GM12878 (cell line): Measurements from ENCODE around the gene CD2BP2. TPM values are rescaled to one million over a fixed set of nuclear protein-coding genes. Genes with fewer than 3 reads are reported as not detected.

ENCODE experiments used
- ATAC-seq: fragments of 200-7000 bp; cut with Tn5 transposase; 3 replicates; pipeline ENCODE4 v1.9.1; 2020; ENCODE audit warnings: mild to moderate bottlenecking, moderate library complexity
- BruUV-seq: library from RNA; stranded (reverse); fragments of 400-500 nt; replicated peaks from 2 replicates; lab custom pipeline; 2021; lab: Mats Ljungman, UMichigan
- CTCF ChIA-PET: fragments of 300-600 bp; sonication (Branson Sonifier 250); formaldehyde crosslinking; extraction: SDS; loops from one replicate; lab custom pipeline; 2021; ENCODE audit warnings: inconsistent platforms; lab: Yijun Ruan, JAX
- POLR2A ChIA-PET: fragments of 350-600 bp; formaldehyde crosslinking; extraction: SDS; loops from one replicate; lab custom pipeline; 2021; ENCODE audit warnings: inconsistent platforms; lab: Charles Lee
- RAD21 ChIA-PET: fragments of 300-600 bp; sonication (Branson Sonifier 250); formaldehyde crosslinking; loops from one replicate; lab custom pipeline; 2023; ENCODE audit warnings: antibody characterized with exemption; ENCODE audit not compliant: unreplicated experiment; lab: Charles Lee
- SMC1A ChIA-PET: fragments of 300-600 bp; sonication (Branson Sonifier 250); formaldehyde crosslinking; loops from one replicate; lab custom pipeline; 2023; ENCODE audit not compliant: unreplicated experiment, uncharacterized antibody; lab: Charles Lee
- DNase-seq: peaks from one replicate; pipeline ENCODE4 v3.0.0-alpha.2; 2011; ENCODE audit warnings: low read depth, low spot score
- FAIRE-seq: peaks from 3 replicates; lab custom pipeline; 2011; peaks lifted over from hg19 to GRCh38; lab: Jason Lieb, UNC
- H2AFZ ChIP-seq: 2 replicates; pipeline ENCODE4 v1.6.0; 2011; ENCODE audit warnings: low read depth, low read length, control low read depth; ENCODE audit not compliant: control insufficient read depth
- H3K27ac ChIP-seq: 2 replicates; pipeline ENCODE4 v1.5.1; 2011; ENCODE audit warnings: control low read depth; ENCODE audit not compliant: control insufficient read depth, insufficient read depth
- H3K27me3 ChIP-seq, 2 experiments: replicated peaks in 1 of 2; 2 replicates each; pipeline versions ENCODE4 v1.6.0 to v1.6.1; 2011; ENCODE audit warnings: low read length in 1 of 2; ENCODE audit not compliant: control insufficient read depth in 2 of 2, insufficient read depth in 2 of 2
- H3K36me3 ChIP-seq, 2 experiments: 2 replicates each; pipeline ENCODE4 v1.5.1; 2011; ENCODE audit warnings: low read length in 1 of 2; ENCODE audit not compliant: control insufficient read depth in 2 of 2, insufficient read depth in 2 of 2
- H3K4me1 ChIP-seq: 2 replicates; pipeline ENCODE4 v1.6.1; 2011; ENCODE audit warnings: mild to moderate bottlenecking, low read length, moderate library complexity, mixed read lengths; ENCODE audit not compliant: control insufficient read depth, insufficient read depth
- H3K4me2 ChIP-seq: 2 replicates; pipeline ENCODE4 v1.6.0; 2011; ENCODE audit warnings: control low read depth; ENCODE audit not compliant: control insufficient read depth, insufficient read depth
- H3K4me3 ChIP-seq: fragments of 200-600 bp; sonication (generic); 2 replicates; pipeline ENCODE4 v1.5.1; 2016
- H3K79me2 ChIP-seq: 2 replicates; pipeline ENCODE4 v1.6.0; 2011; ENCODE audit warnings: low read length; ENCODE audit not compliant: control insufficient read depth, insufficient read depth
- H3K9ac ChIP-seq: 2 replicates; pipeline ENCODE4 v1.8.0; 2011; ENCODE audit warnings: low read length, control low read depth, mixed read lengths; ENCODE audit not compliant: control insufficient read depth, insufficient read depth
- H3K9me3 ChIP-seq: replicated peaks from 3 replicates; pipeline ENCODE4 v1.5.1; 2011; ENCODE audit warnings: mild to moderate bottlenecking, low read length; ENCODE audit not compliant: control insufficient read depth, insufficient read depth
- H4K20me1 ChIP-seq: 2 replicates; pipeline ENCODE4 v1.6.0; 2011; ENCODE audit not compliant: control insufficient read depth, insufficient read depth
- CBFB ChIP-seq: IDR thresholded peaks from 2 replicates; pipeline ENCODE4 v1.6.1; 2016; ENCODE audit warnings: antibody characterized with exemption, low read depth
- CEBPB ChIP-seq, 2 experiments: fragments of 150-350 bp in 1 of 2; IDR thresholded peaks; 2 replicates each; pipeline ENCODE4 v1.6.1; 2012 to 2014; ENCODE audit warnings: low read depth in 2 of 2, low read length in 2 of 2, borderline replicate concordance in 1 of 2, inconsistent platforms in 1 of 2
- CHD4 ChIP-seq: fragments of 200-600 bp; sonication (generic); IDR thresholded peaks from 2 replicates; pipeline ENCODE4 v1.6.1; 2016; ENCODE audit warnings: mild to moderate bottlenecking
- E4F1 ChIP-seq: fragments of 450-650 bp; IDR thresholded peaks from 2 replicates; pipeline ENCODE4 v1.6.1; 2018; ENCODE audit warnings: borderline replicate concordance, mild to moderate bottlenecking; ENCODE audit not compliant: partially characterized antibody
- EP300 ChIP-seq, 2 experiments: fragments of 150-350 bp in 1 of 2; IDR thresholded peaks; 2 replicates each; pipeline ENCODE4 v1.6.1; 2011 to 2012; ENCODE audit warnings: low read depth in 2 of 2, low read length in 2 of 2, borderline replicate concordance in 1 of 2, improper control_type of control experiment in 1 of 2, inconsistent platforms in 1 of 2; ENCODE audit not compliant: control insufficient read depth in 1 of 2
- HDGF ChIP-seq: fragments of 450-650 bp; IDR thresholded peaks from 2 replicates; pipeline ENCODE4 v1.6.1; 2016; ENCODE audit warnings: antibody characterized with exemption
- IKZF1 ChIP-seq: fragments of 450-650 bp; conservative IDR thresholded peaks from 2 replicates; pipeline ENCODE4 v1.6.1; 2017; ENCODE audit warnings: antibody characterized with exemption, mild to moderate bottlenecking
- IKZF2 ChIP-seq, 2 experiments: fragments of 450-650 bp; IDR thresholded peaks; 2 replicates each; pipeline ENCODE4 v1.6.1; 2017; ENCODE audit warnings: mild to moderate bottlenecking in 2 of 2, moderate library complexity in 2 of 2
- KDM1A ChIP-seq: fragments of 200-600 bp; sonication (generic); IDR thresholded peaks from 2 replicates; pipeline ENCODE4 v1.6.1; 2016; ENCODE audit warnings: borderline replicate concordance
- KLF5 ChIP-seq: fragments of 450-650 bp; IDR thresholded peaks from 2 replicates; pipeline ENCODE4 v1.6.1; 2014; ENCODE audit warnings: mild to moderate bottlenecking; ENCODE audit not compliant: partially characterized antibody
- MLLT1 ChIP-seq: fragments of 450-650 bp; IDR thresholded peaks from 2 replicates; pipeline ENCODE4 v1.6.1; 2016; ENCODE audit warnings: mild to moderate bottlenecking
- MTA3 ChIP-seq: IDR thresholded peaks from 2 replicates; pipeline ENCODE4 v1.6.1; 2012; ENCODE audit warnings: low read length, inconsistent platforms, borderline replicate concordance
- RAD51 ChIP-seq: fragments of 450-650 bp; IDR thresholded peaks from 2 replicates; pipeline ENCODE4 v1.6.1; 2016; ENCODE audit warnings: moderate library complexity, mild to moderate bottlenecking, inconsistent platforms
- RELA ChIP-seq: fragments of 450-650 bp; IDR thresholded peaks from 2 replicates; pipeline ENCODE4 v1.8.0; 2014; ENCODE audit warnings: borderline replicate concordance; ENCODE audit not compliant: partially characterized antibody
- SIN3A ChIP-seq: IDR thresholded peaks from 2 replicates; pipeline ENCODE4 v1.6.1; 2012; ENCODE audit warnings: low read depth, low read length, improper control_type of control experiment
- SIX5 ChIP-seq: IDR thresholded peaks from 2 replicates; pipeline ENCODE4 v1.6.1; 2011; ENCODE audit warnings: mild to moderate bottlenecking, low read depth, low read length, moderate library complexity; ENCODE audit not compliant: severe bottlenecking
- ZBTB11 ChIP-seq: fragments of 450-650 bp; formaldehyde crosslinking; IDR thresholded peaks from 2 replicates; pipeline ENCODE4 v1.5.0; 2022; ENCODE audit warnings: mild to moderate bottlenecking, missing genetic modification characterization
- WGBS: methylation state at CpG from one replicate; pipeline ENCODE4 v1.1.6; 2016; ENCODE audit warnings: low lambda C conversion rate; ENCODE audit not compliant: insufficient replicate concordance, insufficient coverage; ENCODE audit errors: missing lambda C conversion rate; 5-methylcytosine and 5-hydroxymethylcytosine counted together
- in situ Hi-C: fragments of 300-500 bp; cut with MboI; formaldehyde crosslinking; loops from 9 replicates; pipeline ENCODE4 v1.14.3; 2018; ENCODE audit warnings: mixed read lengths
- intact Hi-C: fragments of 100-400 bp; cut with micrococcal nuclease; formaldehyde crosslinking; loops from one replicate; pipeline ENCODE4 v1.14.2; 2022; ENCODE audit not compliant: unreplicated experiment
- polyA plus RNA-seq, 11 experiments: library from polyadenylated mRNA; depleted of rRNA in 4 of 11; unstranded in 6 of 11; stranded (reverse) in 5 of 11; fragments of >200 nt; fragmentation: Nextera tagmentation in 4 of 11; fragmentation: Illumina TruSeq in 1 of 11; extraction: Ambion mirVana in 4 of 11; extraction: Trizol in 1 of 11; gene quantifications; 1 replicate in 1 of 11; 2 replicates in 10 of 11; pipeline versions ENCODE4 v1.2.1 to v1.2.3, GENCODE V29; 2011 to 2016; ENCODE audit warnings: inconsistent platforms in 2 of 11, missing spikeins in 2 of 11, low read depth in 1 of 11
- total RNA-seq, 4 experiments: library from RNA; depleted of rRNA in 3 of 4; stranded (reverse); fragments of >200 nt in 3 of 4; fragmentation: Illumina TruSeq in 1 of 4; extraction: Trizol in 1 of 4; gene quantifications; 2 replicates each; pipeline versions ENCODE4 v1.2.1 to v1.2.3, GENCODE V29; 2013 to 2021

CD2BP2 gene
- total and polyA plus RNA-seq, 10 of the 15 experiments (the other 5 are each of a cell fraction or from before 2014, with no cell fraction given) = 3.3 to 47.9 (median 31.8) TPM

- TF ChIP-seq ZBTB11 (CRISPR knock-in tag) (no peak), HDGF (no peak), CBFB (no peak), KDM1A (no peak), IKZF2 (IDR thresholded peaks at IDR 0.05) (no peak)
These were observed 6.2 kb downstream of the CD2BP2 start (continued) for GRCh38 chr16:30348929-30349328.

GRCh38 chr16:30348113-30348512, 7.0 kb downstream of the CD2BP2 start:
- no peak overlapping the region for H3K27ac ChIP-seq
- POLR2A ChIA-PET = no interaction called here
- ATAC-seq (no peak), DNase-seq (no peak), FAIRE-seq (no peak)
- H2AFZ ChIP-seq = no peak overlapping the region
- H3K4me1 ChIP-seq = peaks cover 24% of the 10 kb centered on the region
- no peak overlapping the region for H3K4me2 ChIP-seq
- SMC1A ChIA-PET = no interaction called here
- intact Hi-C loops (no loop called here), in situ Hi-C loops (no loop called here)
- H3K79me2 ChIP-seq = no peaks in the 10 kb centered on the region
- RAD21 ChIA-PET = no interaction called here
- peaks cover 8% of the 10 kb centered on the region for H4K20me1 ChIP-seq
- no peak overlapping the region for H3K9ac ChIP-seq
- 95% methylated on average over 8 of the region's 8 CpGs for WGBS
- no peaks in the 10 kb centered on the region for H3K27me3 ChIP-seq
- H3K36me3 ChIP-seq = peaks cover 0 to 4% of the 10 kb centered on the region in 2 experiments
- H3K9me3 ChIP-seq = no peaks in the 10 kb centered on the region
- CTCF ChIA-PET = interaction anchor here (0.6 kb wide), 1 partner anchor 47 kb away, joined by 3 read pairs; the partner anchor contains the start of gene ZNF48
- no TSS peak for BruUV-seq
- no peak overlapping the region for H3K4me3 ChIP-seq
- TF ChIP-seq SIX5 (no peak), MTA3 (no peak), MLLT1 (no peak), KLF5 (no peak), RAD51 (no peak), RELA (no peak), CHD4 (no peak), SIN3A (no peak), E4F1 (no peak), CEBPB (IDR thresholded peaks at IDR 0.05; ENCODE audit: borderline replicate concordance in 1 of 2, low read depth in 2 of 2, low read length in 2 of 2) (no peak), IKZF1 (no peak), EP300 (IDR thresholded peaks at IDR 0.05; ENCODE audit: borderline replicate concordance in 1 of 2, control insufficient read depth in 1 of 2, low read depth in 2 of 2, low read length in 2 of 2) (no peak)
